Esophagus squamous epithelium (tissue), 5 donors: ENCODE data around the gene CLNS1A. TPM values are rescaled to one million over a fixed set of nuclear protein-coding genes. Genes with fewer than 3 reads are reported as not detected.

ENCODE experiments used
- DNase-seq: peaks from one replicate; lab custom pipeline; 2025; lab: John Stamatoyannopoulos, UW
- H3K27ac ChIP-seq, 4 donors: fragments of 200-600 bp; sonication (generic); one replicate each; pipeline ENCODE4 v1.5.1; 2016 to 2019; ENCODE audit warnings: mild to moderate bottlenecking in 1 of 4
- H3K27me3 ChIP-seq, 4 donors: fragments of 200-600 bp; sonication (generic); 1 replicate in 3 of 4; 2 replicates in 1 of 4; pipeline versions ENCODE4 v1.5.1 to v1.6.0; 2017 to 2021; ENCODE audit warnings: antibody characterized with exemption in 1 of 4
- H3K36me3 ChIP-seq, 3 donors: fragments of 200-600 bp; sonication (generic); one replicate each; pipeline ENCODE4 v1.5.1; 2016 to 2019
- H3K4me1 ChIP-seq, 3 donors: fragments of 200-600 bp; sonication (generic); one replicate each; pipeline ENCODE4 v1.5.1; 2017 to 2019
- H3K4me3 ChIP-seq, 4 donors: fragments of 200-600 bp; sonication (generic); 1 replicate in 3 of 4; 2 replicates in 1 of 4; pipeline ENCODE4 v1.5.1; 2016 to 2019; ENCODE audit warnings: mild to moderate bottlenecking in 2 of 4, moderate library complexity in 1 of 4
- H3K9me3 ChIP-seq, 3 donors: fragments of 200-600 bp; sonication (generic); one replicate each; pipeline ENCODE4 v1.5.1; 2016 to 2019
- POLR2A ChIP-seq, 4 donors: fragments of 450-650 bp; IDR thresholded peaks; one replicate each; pipeline ENCODE4 v1.6.1; 2017; ENCODE audit warnings: antibody characterized with exemption in 4 of 4, mild to moderate bottlenecking in 4 of 4, moderate library complexity in 3 of 4
- WGBS, 2 donors: methylation state at CpG; one replicate each; pipeline ENCODE4 v1.1.5; 2018; 5-methylcytosine and 5-hydroxymethylcytosine counted together
- intact Hi-C: fragments of 100-400 bp; cut with DNase I; formaldehyde crosslinking; loops from one replicate; pipeline ENCODE4 v1.15.0; 2022
- total RNA-seq, 4 donors: library from RNA; depleted of rRNA; stranded (reverse); fragments of >200 nt; gene quantifications; one replicate each; pipeline ENCODE4 v1.1.0, GENCODE V29; 2016
- TF ChIP-seq, protein P1 (sequence below), 6 experiments: fragments of 450-650 bp in 4 of 6; fragments of 200-600 bp in 2 of 6; sonication (generic) in 2 of 6; IDR thresholded peaks; one replicate each; pipeline ENCODE4 v1.5.1; 2016 to 2019; ENCODE audit warnings: antibody characterized with exemption in 6 of 6, mild to moderate bottlenecking in 4 of 6, moderate library complexity in 4 of 6
- donor health status: DM: yes; HTN: yes; CAD: no.

Gene CLNS1A
- total RNA-seq, 4 donors from 2014 or later: 27.5 to 140 (median 84.2) TPM

DNA sequence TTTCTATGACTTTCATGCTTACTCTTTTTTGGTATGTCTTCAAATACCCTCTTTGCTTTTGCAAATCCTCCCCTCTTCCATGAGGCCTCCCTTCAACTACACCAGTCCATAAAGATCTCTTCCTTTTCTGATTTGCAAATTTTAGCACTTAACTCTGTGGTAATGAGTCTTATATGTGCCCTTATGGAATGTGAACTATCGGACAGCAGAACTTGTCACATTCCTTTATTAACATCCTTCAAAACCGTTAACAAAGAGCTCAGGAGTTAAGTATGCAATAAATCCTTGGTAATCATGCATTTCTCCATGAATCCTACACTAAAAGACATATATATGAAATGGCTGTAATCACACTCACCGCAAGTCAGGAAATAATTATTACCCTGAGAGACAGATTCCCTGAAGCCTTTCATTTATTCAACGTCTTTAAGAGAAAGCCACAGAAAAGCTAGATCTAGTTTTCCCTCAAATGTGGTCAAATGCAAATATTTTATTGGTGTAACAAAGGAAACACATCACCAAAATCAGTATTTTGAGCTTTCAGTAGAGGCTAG lies 7.4 kb downstream of the CLNS1A start:
- Histone ChIP-seq H3K4me1 (peaks cover 10 to 40% (median 12%) of the 10 kb centered on the region in 3 donors), H3K27me3 (no peaks in the 10 kb centered on the region), H3K27ac (no peak overlapping the region), H3K36me3 (peaks cover 0 to 60% (median 0%) of the 10 kb centered on the region in 3 donors), H3K4me3 (no peak overlapping the region), H3K9me3 (no peaks in the 10 kb centered on the region)
- intact Hi-C loops: no loop called here
- no peak for DNase-seq
- WGBS, 2 donors: 75 to 77% methylated on average over 4 of the region's 4 CpGs
- no peak for TF ChIP-seq POLR2A (IDR thresholded peaks at IDR 0.05)

DNA sequence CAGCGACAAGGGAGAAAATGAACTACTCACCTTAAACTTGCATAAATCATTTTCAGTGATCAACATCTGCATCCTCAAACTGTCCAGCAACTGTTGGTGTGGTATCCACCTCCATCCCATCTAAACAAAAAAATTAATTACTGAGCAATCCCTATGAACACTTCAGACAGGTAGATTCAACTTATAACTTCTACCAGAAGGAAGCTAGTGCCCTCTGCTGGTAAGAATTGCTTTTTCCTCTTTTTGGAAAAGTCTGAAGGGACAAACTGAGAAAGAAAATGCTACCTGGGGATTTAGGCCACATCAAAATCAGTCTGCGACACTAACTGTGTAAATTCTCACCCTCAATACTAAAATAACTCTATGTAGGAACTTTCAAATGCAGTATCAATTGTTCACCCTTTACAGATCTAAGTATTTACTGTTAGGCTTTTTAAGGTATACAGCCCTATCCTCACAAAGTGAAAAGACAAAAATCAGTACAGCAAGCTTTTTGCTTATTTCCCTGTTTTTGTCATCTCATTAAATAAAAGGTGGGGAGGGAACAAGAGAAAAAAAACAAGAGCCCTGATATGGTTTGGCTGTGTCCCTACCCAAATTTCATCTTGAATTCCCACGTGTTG lies 17.9 kb downstream of the CLNS1A start:
- no peaks in the 10 kb centered on the region for H3K9me3 ChIP-seq
- WGBS, 2 donors: 85 to 87% methylated on average over 3 of the region's 3 CpGs
- H3K4me1 ChIP-seq: no peaks in the 10 kb centered on the region
- H3K27me3 ChIP-seq: no peaks in the 10 kb centered on the region
- no peak overlapping the region for H3K4me3 ChIP-seq
- intact Hi-C loops: no loop called here
- peaks cover 8 to 100% (median 26%) of the 10 kb centered on the region in 3 donors for H3K36me3 ChIP-seq
- TF ChIP-seq POLR2A (IDR thresholded peaks at IDR 0.05): no peak
- TF ChIP-seq, protein P1, sequence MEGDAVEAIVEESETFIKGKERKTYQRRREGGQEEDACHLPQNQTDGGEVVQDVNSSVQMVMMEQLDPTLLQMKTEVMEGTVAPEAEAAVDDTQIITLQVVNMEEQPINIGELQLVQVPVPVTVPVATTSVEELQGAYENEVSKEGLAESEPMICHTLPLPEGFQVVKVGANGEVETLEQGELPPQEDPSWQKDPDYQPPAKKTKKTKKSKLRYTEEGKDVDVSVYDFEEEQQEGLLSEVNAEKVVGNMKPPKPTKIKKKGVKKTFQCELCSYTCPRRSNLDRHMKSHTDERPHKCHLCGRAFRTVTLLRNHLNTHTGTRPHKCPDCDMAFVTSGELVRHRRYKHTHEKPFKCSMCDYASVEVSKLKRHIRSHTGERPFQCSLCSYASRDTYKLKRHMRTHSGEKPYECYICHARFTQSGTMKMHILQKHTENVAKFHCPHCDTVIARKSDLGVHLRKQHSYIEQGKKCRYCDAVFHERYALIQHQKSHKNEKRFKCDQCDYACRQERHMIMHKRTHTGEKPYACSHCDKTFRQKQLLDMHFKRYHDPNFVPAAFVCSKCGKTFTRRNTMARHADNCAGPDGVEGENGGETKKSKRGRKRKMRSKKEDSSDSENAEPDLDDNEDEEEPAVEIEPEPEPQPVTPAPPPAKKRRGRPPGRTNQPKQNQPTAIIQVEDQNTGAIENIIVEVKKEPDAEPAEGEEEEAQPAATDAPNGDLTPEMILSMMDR (IDR thresholded peaks at IDR 0.05): peak; percentile 50 to 75 (median 60)
- H3K27ac ChIP-seq: no peak overlapping the region
- no peak for DNase-seq

DNA sequence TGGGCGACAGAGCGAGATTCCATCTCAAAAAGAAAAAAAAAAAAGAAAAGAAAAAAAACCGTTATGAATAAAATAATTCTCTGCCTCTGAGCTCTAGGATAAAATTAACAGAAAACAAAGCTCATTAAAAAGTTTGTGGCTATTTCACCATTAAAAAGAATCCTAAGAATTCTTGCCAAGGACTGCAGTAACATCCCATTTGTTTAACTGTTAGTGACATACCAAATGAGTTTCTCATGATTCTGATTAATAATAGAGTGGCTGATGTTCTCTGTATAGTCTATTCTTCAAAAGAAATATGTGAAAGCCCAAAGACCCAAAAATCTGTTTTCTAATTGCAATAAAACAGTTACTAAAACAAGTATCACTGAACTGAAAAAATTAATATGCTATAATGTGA lies 19.7 kb downstream of the CLNS1A start:
- Histone ChIP-seq H3K27ac (peak overlapping the region in 1 of 4 donors; percentile 6), H3K27me3 (no peaks in the 10 kb centered on the region), H3K4me1 (no peaks in the 10 kb centered on the region), H3K9me3 (no peaks in the 10 kb centered on the region), H3K4me3 (no peak overlapping the region), H3K36me3 (peaks cover 13 to 100% (median 16%) of the 10 kb centered on the region in 3 donors)
- TF ChIP-seq, protein P1 (IDR thresholded peaks at IDR 0.05): no peak
- no peak for TF ChIP-seq POLR2A (IDR thresholded peaks at IDR 0.05)
- WGBS, 2 donors: 63 to 76% methylated on average over 3 of the region's 3 CpGs
- intact Hi-C loops: no loop called here
- no peak for DNase-seq

DNA sequence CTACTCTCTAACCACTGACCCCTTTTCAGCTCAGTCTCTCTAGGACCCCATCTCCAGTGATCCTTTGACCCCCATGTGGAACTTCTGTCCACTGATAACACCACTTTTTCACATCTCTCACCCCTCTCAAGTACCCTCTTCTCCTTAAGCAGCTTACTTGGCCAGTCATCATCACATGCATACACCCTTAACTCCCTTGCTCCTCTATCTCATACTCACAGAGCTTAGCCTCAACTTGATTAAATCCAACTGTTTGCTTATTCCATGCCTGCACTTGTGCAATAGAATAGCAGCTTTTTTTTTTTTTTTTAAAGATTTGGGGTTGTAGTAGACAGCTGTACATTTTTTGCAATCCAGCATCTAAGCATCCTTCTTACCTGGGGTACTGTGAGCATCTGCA lies 25.7 kb downstream of the CLNS1A start:
- TF ChIP-seq, protein P1 (IDR thresholded peaks at IDR 0.05): no peak
- TF ChIP-seq POLR2A (IDR thresholded peaks at IDR 0.05): no peak
- intact Hi-C loops: no loop called here
- no peak for DNase-seq
- Histone ChIP-seq H3K9me3 (no peaks in the 10 kb centered on the region), H3K4me1 (no peaks in the 10 kb centered on the region), H3K27me3 (no peaks in the 10 kb centered on the region), H3K27ac (no peak overlapping the region), H3K36me3 (peaks cover 5 to 100% (median 13%) of the 10 kb centered on the region in 3 donors), H3K4me3 (no peak overlapping the region)

DNA sequence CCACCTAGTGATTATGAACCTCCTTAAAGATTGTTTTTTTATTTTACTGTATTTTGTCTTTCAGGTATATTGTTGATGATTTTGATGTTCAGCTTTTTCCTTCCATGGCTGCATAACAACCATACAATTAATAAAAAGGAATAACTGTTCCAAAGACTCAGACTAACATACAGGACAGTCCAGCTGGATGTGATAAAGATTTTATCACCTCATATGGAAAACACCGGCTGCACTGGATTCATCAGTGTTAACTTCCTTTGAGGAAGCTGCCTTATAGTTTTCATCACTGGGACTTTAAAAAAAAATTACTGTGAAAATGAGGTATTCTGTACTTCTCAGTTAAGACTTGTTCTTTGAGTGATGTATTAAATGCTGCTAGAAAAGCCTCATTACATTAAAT lies 28.4 kb downstream of the CLNS1A start:
- intact Hi-C loops: no loop called here
- Histone ChIP-seq H3K4me1 (no peaks in the 10 kb centered on the region), H3K27ac (no peak overlapping the region), H3K27me3 (no peaks in the 10 kb centered on the region), H3K9me3 (no peaks in the 10 kb centered on the region), H3K4me3 (no peak overlapping the region), H3K36me3 (peaks cover 0 to 84% (median under 1%) of the 10 kb centered on the region in 3 donors)
- 75 to 88% methylated on average over 1 of the region's 1 CpG for WGBS, 2 donors
- no peak for TF ChIP-seq POLR2A (IDR thresholded peaks at IDR 0.05)
- TF ChIP-seq, protein P1 (IDR thresholded peaks at IDR 0.05): no peak
- no peak for DNase-seq
